GM18870 (cell line): Measurements from ENCODE around the gene TRANK1.
A peak's percentile ranks its signal among the peaks of the same experiment; 100 is the strongest.
"Not testable (repeated sequence)": the region's sequence is repeated elsewhere in the genome, so short reads cannot be mapped to it uniquely, and the experiment has no call there.

Experiments
- ATAC-seq: cut with Tn5 transposase; IDR thresholded peaks from one replicate; pipeline ENCODE4 v1.9.1; 2021; ENCODE audit warnings: moderate library complexity; ENCODE audit not compliant: unreplicated experiment

TRANK1 gene

GRCh38 chr3:36957862-36958686 lies 13.2 kb upstream of the TRANK1 start:
- no peak for ATAC-seq

GRCh38 chr3:36957063-36957462 lies 12.2 kb upstream of the TRANK1 start:
- no peak for ATAC-seq

GRCh38 chr3:36956155-36956554 lies 11.3 kb upstream of the TRANK1 start:
- no peak for ATAC-seq

GRCh38 chr3:36954452-36955134 lies 9.7 kb upstream of the TRANK1 start:
- ATAC-seq = no peak

DNA sequence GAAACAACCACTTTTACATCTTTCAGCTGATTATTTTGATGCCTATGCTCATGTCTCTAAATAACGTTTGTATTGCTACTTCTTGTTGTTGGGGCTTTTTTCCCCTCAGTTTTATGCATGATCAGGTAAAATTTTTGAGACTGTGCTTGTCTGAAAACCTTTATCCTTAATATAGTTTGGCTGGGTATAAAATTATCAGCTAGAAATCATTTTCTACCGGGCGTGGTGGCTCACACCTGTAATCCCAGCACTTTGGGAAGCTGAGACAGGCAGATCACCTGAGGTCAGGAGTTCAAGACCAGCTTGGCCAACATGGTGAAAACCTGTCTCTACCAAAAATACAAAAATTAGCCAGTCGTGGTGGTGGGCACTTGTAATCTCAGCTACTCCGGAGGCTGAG lies 3.0 kb upstream of the TRANK1 start:
- not testable (repeated sequence) for ATAC-seq

- no peak for ATAC-seq
Measured at GRCh38 chr3:36945333-36945980, 603 bp upstream of the TRANK1 start.

- peak; percentile 46 for ATAC-seq
Measured at GRCh38 chr3:36944012-36944640, 728 bp downstream of the TRANK1 start.

GRCh38 chr3:36943601-36944000 lies 1.3 kb downstream of the TRANK1 start:
- ATAC-seq = no peak

- ATAC-seq = no peak
Measured at GRCh38 chr3:36942638-36943248, 2.1 kb downstream of the TRANK1 start.

DNA sequence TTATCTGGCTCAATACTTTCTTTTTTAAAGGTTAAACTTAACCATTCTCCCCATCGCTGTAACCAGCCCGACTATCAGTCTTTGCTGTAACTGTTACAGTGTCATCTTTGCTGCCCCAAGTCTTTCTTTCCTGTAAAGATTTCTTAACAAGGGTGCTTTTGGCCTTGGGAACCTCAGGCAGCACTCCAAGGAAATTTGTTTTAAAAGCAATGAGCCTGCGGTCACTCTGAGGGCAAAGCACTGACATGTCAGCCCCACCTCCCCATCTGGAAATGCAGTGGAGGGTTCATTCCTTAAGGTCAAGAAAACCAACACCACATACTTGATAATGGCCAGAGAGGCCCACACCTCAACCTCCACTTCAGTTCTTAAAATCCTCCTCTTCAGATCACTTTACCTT lies 3.2 kb downstream of the TRANK1 start:
- ATAC-seq = no peak

DNA sequence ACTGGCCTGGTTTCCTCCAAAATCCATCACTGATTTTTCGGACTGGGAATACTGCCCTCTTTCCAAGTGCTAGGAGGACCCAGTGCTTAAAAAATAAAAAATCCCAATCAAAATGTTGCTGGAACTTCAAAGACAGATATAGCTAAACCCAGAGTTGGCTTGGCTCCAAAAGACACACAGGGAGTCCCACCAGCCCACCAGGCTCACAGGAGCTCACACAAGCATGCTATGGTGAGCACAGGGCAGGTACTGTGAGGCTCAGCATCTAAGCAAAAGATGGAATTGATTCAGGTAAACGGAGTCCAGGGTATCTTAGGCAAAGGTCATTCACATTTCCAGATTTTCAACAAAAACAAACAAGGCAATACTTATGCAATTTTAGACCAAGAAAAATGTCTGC lies 3.7 kb downstream of the TRANK1 start:
- ATAC-seq = no peak

GRCh38 chr3:36937492-36937891 lies 7.4 kb downstream of the TRANK1 start:
- ATAC-seq = no peak

GRCh38 chr3:36933540-36934296 lies 11.1 kb downstream of the TRANK1 start:
- ATAC-seq = no peak

- not testable (repeated sequence) for ATAC-seq
Measured at GRCh38 chr3:36931424-36931823, 13.4 kb downstream of the TRANK1 start.

DNA sequence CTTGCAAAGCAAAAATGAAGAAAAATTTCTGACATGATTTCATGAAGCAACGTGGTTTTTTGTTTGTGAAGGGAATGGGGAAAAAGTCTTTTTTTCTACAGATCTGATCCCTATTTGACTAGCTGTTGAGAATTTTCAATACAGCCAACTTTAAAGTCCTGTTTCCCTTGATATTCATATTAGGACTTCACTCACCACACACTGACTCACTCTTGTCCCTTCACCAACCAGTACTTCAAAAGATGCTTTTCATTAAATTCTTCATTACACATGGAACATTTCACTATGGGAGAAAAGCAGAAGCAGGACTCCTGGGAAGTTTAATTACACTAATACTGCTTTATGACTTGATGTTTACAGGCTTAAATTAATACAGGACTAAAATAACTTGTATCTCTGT lies 16.6 kb downstream of the TRANK1 start:
- ATAC-seq = no peak

DNA sequence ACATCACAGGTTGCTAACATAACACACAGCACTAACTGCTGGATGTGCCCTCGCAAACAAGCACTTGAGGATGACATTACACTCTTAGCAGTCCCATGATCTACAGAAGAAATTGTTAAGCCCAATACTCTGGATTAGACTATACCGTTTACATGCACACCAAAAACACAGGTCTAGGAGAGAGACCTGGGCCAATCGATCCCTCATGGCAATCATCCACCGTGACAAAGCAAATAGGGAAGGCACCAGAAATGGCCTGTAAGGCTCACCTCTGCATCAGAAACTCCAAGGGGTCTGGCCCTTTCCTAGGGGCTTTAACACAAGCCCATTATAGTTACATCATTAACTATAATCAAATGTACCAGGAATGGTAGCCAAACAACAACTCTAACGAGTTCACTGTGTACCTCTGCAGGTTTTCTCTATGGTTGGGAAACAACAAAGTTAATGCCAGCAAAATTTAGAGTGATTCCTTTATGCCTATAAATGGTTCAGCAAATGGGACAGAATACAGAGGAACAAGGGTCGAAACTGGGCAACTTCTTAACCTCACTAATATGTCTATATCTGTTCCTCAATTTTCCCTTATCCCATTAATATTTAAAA lies 18.5 kb downstream of the TRANK1 start:
- ATAC-seq = no peak

DNA sequence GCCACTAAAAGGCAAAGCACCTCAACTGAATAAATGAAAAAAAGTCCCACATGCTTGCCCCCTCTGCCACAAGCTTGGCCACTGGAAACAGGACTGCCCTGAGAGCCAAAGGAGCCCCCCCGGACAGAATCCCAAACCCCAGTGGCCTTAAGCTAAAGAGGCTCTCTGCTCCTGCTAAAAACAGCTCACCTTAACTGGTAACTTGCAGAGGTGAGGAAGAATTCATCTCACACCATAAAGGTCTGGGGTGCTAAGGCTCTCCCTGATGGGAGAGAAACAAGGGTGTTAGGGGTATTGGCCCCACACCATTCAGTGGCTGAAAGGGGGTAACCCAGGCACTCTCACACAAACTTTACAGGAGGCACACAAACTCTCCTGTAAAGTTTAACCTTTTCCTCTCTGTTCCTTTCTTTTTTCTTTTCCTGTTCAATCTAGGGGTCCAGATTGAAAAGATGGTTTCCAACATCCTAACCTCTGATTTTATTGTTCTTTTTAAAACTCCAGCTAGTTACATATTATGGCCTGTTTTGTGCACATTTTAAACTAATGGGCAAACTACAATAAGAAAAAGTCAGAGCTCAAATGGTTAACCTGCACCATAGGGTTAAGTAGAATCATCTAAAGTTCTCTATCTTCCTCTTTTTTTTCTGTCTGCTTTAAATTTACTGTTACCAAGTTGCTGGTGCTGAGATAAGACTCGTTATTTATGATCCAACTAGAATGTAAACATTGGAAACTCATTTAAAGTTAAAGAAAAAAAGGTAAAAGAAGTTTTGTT lies 19.9 kb downstream of the TRANK1 start:
- no peak for ATAC-seq

- no peak for ATAC-seq
Measured at GRCh38 chr3:36923981-36924743, 20.7 kb downstream of the TRANK1 start.
